Endothelial cell of hepatic sinusoid (primary cell): Measurements from ENCODE around the gene GRB10.

Source experiments
- in situ Hi-C: cut with HindIII; loops from 2 replicates; pipeline ENCODE4 v1.10.0; 2017; ENCODE audit warnings: low sequenced_read_pairs

The GRB10 gene

GRCh38 chr7:50677638-50677996 is 105.1 kb downstream of the GRB10 start:
- in situ Hi-C loops = no loop called here

GRCh38 chr7:50676740-50677637 is 105.7 kb downstream of the GRB10 start:
- in situ Hi-C loops = no loop called here

GRCh38 chr7:50676079-50676478 is 106.6 kb downstream of the GRB10 start:
- in situ Hi-C loops = no loop called here

DNA sequence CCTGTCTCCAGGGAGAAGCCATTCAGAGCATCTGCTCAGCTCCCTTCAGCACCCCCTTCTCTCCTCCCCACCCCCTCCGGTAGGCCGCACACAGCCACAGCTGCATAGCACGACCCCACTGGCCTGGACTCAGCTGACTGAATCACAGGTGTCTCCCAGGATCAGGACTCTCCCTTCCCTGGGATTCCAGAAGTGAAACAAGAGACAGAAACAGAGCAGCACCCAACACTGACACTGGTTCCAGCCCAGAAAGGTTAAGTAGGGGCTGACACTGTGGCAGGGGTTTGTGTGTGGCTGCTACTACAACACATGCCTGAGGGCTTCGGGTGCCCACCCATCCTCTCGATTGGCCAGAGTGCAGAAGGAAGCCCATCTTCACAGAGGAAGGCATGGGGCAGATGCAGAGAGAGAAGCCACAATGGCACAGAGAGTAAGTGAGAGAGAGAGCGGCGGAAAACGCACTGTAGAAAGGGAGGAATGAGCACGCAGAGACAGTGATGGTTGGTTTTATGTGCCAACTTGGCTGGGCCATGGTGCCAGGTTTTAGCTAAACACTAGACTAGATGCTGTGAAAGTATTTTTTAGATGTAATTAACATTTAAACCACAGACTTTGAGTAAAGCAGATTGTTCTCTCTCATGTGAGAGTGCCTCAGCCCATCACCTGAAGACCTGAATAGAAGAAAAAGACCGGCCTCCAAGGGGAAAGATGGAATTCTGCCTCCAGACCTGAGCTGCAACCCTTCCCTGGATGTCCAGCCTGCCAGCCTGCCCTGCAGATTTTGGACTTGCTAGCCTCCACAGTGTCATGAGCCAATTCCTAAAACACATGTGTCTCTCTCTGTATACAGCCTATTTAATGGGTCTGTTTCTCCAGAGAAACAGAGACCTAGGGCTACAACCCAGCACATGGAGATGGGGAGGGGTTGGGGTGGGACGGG is 107.5 kb downstream of the GRB10 start:
- in situ Hi-C loops = no loop called here

GRCh38 chr7:50674299-50674698 is 108.4 kb downstream of the GRB10 start:
- in situ Hi-C loops = no loop called here

- in situ Hi-C loops = no loop called here
Observed at GRCh38 chr7:50673096-50673495, 109.6 kb downstream of the GRB10 start.

DNA sequence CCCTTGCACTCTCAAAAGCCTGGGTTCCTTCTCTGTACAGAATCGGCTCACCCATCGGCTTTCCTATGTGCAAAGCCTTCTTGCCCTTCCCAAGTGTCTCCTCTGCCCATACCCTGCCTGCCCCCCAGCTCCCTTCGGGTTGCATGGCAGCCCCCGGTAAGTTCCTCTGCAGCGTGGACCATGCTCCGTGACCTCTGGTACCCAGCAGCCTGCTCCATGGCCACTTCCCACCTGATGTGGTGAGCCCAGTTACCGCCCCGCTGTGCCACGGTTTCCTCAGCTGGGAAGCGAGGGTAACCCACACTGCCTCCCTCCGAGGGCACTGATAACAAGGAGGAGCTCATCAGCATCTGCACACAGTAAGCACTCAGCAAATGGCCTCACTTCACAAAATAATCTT is 110.7 kb downstream of the GRB10 start:
- in situ Hi-C loops = no loop called here

DNA sequence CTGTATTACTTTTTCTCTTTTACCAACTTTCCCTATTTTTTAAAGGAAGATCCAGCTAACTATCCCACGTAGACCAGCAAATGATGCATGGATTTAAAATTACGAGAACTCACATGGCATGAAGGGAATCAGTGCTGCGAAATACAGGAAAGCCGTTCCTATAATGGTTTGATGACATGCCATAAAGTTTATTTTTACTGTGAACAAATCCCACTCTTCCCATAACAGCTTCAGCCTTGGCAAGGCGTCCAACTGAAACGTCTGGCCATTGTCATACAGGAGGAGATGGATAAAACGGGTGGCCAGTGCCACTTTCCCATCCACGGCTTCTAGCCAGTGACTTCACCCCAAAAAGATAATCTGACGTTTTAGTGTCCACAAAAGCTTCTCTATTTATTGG is 111.3 kb downstream of the GRB10 start:
- in situ Hi-C loops = no loop called here

DNA sequence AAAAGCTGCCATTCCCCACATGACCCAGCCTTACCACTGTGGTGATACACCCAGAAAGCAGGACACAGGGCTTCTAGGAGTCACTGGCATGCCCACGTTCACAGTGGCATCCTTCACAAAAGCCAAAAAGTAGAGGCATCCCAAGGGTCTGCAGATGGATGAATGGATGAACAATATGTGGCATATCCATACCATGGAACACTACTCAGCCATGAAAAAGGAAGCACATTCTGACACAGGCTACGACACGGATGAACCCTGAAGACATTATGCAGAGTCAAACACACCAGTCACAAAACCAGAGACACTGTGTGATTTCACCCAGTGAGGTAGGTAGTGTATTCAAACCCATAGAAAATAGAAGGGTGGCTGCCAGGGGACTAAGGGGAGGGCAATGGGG is 112.8 kb downstream of the GRB10 start:
- in situ Hi-C loops = no loop called here

- in situ Hi-C loops = no loop called here
Observed at GRCh38 chr7:50667789-50668226, 114.9 kb downstream of the GRB10 start.

DNA sequence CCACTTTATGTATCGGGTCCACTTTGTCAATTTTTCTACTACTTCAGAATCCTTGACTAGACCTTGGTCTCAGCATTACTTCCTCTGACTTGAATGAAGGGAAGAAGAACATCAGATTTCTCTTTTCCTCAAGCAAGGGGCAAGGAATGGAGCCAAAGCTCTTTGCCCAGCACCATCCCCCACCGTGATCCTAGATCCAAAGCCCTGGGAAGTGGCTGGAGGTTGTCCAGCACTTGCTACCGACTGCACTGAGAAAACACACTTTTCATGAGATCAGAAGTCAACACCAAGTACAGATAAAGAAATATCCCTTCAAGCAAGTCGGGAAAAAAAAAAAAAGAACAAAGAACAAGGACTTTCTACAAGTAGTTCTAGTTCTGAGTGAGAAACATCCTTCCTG is 115.4 kb downstream of the GRB10 start:
- in situ Hi-C loops = no loop called here

- in situ Hi-C loops = no loop called here
Observed at GRCh38 chr7:50666124-50666496, 116.6 kb downstream of the GRB10 start.

- in situ Hi-C loops = no loop called here
Observed at GRCh38 chr7:50665403-50666123, 117.1 kb downstream of the GRB10 start.

DNA sequence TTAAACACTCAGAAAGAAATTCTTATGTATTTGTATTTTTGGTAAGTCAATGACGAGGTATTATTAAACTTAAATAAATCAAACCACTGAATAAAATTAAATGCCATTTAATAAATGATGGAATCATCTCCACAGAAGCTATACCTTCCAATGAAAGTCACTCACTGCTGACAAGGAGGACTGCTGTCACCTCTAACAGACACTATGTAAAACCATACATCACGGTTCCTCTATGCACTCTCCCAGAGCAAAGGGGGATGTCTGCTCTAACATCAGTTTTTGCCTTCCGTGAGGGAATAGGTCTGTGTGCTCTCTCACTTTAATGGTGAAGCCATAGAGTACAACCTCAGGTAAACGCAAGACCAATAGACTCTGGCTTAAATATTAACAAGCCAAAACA is 117.8 kb downstream of the GRB10 start:
- in situ Hi-C loops = no loop called here

GRCh38 chr7:50664461-50664922 is 118.2 kb downstream of the GRB10 start:
- in situ Hi-C loops = no loop called here

- in situ Hi-C loops = no loop called here
Observed at GRCh38 chr7:50663396-50664102, 119.1 kb downstream of the GRB10 start.

GRCh38 chr7:50662996-50663395 is 119.7 kb downstream of the GRB10 start:
- in situ Hi-C loops = no loop called here

DNA sequence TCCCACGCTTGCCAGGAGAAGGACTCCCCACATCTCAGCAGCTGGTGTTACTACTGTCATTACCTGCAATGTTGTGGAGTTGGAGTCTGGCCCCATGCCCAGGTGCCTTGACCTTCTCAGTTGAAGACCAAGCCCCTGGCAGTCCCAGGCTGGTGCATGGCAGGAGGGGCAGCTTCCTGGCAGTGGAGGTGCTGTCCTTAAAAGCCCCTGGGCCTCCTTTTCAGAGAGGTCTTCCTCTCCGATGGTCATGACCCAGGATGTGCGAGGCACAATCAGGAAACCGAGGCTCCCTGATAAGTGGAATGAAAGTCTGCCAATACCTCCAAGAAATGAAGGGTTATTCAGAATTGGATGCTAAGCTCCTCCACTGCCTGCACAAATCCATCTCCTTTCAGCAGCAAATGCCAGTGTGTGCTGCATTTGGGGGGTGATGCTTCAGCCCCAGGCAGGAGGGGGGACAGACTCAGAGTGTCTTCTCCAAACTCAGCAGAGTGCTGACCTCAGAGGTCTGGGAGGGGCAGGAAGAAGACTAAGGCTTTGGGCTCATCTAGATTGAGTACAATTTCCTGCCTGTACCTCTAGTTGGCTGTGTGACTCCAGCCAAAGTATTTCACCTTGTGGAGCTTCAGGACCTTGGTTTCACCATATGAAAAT is 120.5 kb downstream of the GRB10 start:
- in situ Hi-C loops = no loop called here

DNA sequence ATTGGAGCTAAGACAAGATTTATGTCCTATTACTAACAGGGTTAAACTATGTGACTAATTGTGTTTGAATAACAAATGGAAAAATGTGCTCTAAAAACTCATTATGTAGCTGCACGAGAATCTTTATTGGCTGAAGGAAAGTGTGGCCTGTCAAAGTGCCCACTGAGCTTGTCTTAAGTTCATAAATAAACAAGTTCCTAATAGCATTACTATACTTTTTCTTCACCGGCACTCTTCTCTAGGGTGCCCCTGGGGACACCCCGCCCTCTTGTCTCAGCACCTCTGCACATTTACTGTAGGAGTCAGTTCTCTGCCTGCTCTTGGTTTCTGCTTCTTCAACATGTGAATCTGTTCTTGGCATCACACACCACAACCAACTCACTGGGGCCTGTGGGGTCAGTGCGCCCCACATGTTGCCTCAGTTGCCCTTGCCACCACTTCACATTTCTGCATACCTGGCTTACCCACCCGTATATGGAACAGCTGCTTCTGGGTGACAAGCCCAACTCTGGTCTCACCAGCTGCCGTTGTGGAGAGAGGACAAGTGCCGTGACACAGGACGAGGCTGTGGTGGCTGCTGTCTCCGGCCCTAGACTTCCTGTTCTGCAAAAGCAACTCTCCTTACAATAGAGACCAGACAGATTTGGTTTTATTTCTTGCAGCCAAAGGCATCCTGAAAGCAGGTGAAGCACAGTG is 121.2 kb downstream of the GRB10 start:
- in situ Hi-C loops = no loop called here
